GM12878 (cell line): Measurements from ENCODE around the gene MAP2K2. TPM values are rescaled to one million over a fixed set of nuclear protein-coding genes. Genes with fewer than 3 reads are reported as not detected.

Experiments
- EED ChIP-seq: sonication (generic); IDR thresholded peaks from 2 replicates; pipeline ENCODE4 v1.6.1; 2016; ENCODE audit warnings: antibody characterized with exemption, low read depth
- EGR1 ChIP-seq, 2 experiments: IDR thresholded peaks; 1 replicate in 1 of 2; 2 replicates in 1 of 2; pipeline ENCODE4 v1.6.1; 2011 to 2012; ENCODE audit warnings: low read depth in 2 of 2, low read length in 2 of 2, borderline replicate concordance in 1 of 2, mild to moderate bottlenecking in 1 of 2, moderate library complexity in 1 of 2
- IKZF2 ChIP-seq, 2 experiments: fragments of 450-650 bp; IDR thresholded peaks; 2 replicates each; pipeline ENCODE4 v1.6.1; 2017; ENCODE audit warnings: mild to moderate bottlenecking in 2 of 2, moderate library complexity in 2 of 2
- KLF5 ChIP-seq: fragments of 450-650 bp; IDR thresholded peaks from 2 replicates; pipeline ENCODE4 v1.6.1; 2014; ENCODE audit warnings: mild to moderate bottlenecking; ENCODE audit not compliant: partially characterized antibody
- RBBP5 ChIP-seq: fragments of 200-600 bp; sonication (generic); conservative IDR thresholded peaks from 2 replicates; pipeline ENCODE4 v1.6.1; 2016
- polyA plus RNA-seq, 11 experiments: library from polyadenylated mRNA; depleted of rRNA in 4 of 11; unstranded in 6 of 11; stranded (reverse) in 5 of 11; fragments of >200 nt; fragmentation: Nextera tagmentation in 4 of 11; fragmentation: Illumina TruSeq in 1 of 11; extraction: Ambion mirVana in 4 of 11; extraction: Trizol in 1 of 11; gene quantifications; 1 replicate in 1 of 11; 2 replicates in 10 of 11; pipeline versions ENCODE4 v1.2.1 to v1.2.3, GENCODE V29; 2011 to 2016; ENCODE audit warnings: inconsistent platforms in 2 of 11, missing spikeins in 2 of 11, low read depth in 1 of 11
- total RNA-seq, 4 experiments: library from RNA; depleted of rRNA in 3 of 4; stranded (reverse); fragments of >200 nt in 3 of 4; fragmentation: Illumina TruSeq in 1 of 4; extraction: Trizol in 1 of 4; gene quantifications; 2 replicates each; pipeline versions ENCODE4 v1.2.1 to v1.2.3, GENCODE V29; 2013 to 2021
- TF ChIP-seq, protein P1 (sequence below): fragments of 450-650 bp; formaldehyde crosslinking; IDR thresholded peaks from 2 replicates; pipeline ENCODE4 v1.4.0; 2022; ENCODE audit warnings: mild to moderate bottlenecking, moderate library complexity
- TF ChIP-seq, protein P2 (sequence below): fragments of 450-650 bp; IDR thresholded peaks from 2 replicates; pipeline ENCODE4 v1.6.1; 2016; ENCODE audit warnings: mild to moderate bottlenecking
- TF ChIP-seq, protein P3 (sequence below): fragments of 450-650 bp; IDR thresholded peaks from 2 replicates; pipeline ENCODE4 v1.6.1; 2014; ENCODE audit warnings: mild to moderate bottlenecking
- TF ChIP-seq, protein P4 (sequence below): IDR thresholded peaks from 2 replicates; pipeline ENCODE4 v1.6.1; 2011; ENCODE audit warnings: low read depth, mild to moderate bottlenecking, low read length, moderate library complexity, borderline replicate concordance; ENCODE audit errors: extremely low read depth

The MAP2K2 gene
- total and polyA plus RNA-seq, 10 of the 15 experiments (the other 5 are each of a cell fraction or from before 2014, with no cell fraction given): 1.00 to 210 (median 53.5) TPM

DNA sequence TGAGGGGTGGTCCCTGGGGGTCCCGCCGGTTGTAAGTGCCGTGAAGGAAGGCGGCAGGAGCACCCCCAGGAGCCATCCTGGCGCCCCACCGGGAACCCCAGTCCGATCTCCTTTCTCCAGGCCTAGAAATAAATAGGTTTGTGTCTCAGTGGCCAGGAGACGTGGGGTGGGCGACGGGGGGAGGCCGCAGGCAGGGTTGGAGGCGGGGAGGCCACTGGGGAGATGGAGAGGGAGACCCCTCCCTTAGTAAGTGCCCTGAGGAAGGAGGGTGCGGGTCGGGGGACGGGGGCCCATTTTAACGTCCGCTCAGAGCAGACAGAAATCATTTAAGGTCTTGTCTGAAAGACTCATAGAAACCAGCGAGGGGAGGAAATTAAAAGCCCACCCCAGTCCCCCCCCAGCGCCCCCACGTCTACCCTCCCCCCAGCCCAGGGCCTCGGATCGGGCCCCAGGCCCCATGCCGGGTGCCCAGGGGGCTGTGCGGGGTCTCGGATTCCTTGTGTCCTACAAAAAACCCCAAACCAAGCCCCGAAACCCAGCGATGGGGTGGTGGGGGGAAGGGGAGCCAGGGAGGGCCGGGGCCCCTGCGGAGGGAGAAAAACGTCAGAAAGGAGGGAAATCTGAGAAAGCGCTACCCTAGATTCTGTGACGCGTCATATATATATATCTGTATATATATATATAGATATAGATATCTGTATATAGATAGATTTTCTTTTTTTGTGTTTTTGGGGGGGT is 76.8 kb downstream of the MAP2K2 start (continued):
- TF ChIP-seq, protein P1, sequence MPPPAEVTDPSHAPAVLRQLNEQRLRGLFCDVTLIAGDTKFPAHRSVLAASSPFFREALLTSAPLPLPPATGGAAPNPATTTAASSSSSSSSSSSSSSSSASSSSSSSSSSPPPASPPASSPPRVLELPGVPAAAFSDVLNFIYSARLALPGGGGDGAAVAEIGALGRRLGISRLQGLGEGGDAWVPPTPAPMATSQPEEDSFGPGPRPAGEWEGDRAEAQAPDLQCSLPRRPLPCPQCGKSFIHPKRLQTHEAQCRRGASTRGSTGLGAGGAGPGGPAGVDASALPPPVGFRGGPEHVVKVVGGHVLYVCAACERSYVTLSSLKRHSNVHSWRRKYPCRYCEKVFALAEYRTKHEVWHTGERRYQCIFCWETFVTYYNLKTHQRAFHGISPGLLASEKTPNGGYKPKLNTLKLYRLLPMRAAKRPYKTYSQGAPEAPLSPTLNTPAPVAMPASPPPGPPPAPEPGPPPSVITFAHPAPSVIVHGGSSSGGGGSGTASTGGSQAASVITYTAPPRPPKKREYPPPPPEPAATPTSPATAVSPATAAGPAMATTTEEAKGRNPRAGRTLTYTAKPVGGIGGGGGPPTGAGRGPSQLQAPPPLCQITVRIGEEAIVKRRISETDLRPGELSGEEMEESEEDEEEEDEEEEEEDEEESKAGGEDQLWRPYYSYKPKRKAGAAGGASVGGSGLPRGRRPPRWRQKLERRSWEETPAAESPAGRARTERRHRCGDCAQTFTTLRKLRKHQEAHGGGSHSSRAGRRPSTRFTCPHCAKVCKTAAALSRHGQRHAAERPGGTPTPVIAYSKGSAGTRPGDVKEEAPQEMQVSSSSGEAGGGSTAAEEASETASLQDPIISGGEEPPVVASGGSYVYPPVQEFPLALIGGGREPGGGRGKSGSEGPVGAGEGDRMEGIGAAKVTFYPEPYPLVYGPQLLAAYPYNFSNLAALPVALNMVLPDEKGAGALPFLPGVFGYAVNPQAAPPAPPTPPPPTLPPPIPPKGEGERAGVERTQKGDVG (CRISPR knock-in tag): no peak
- no peak for TF ChIP-seq KLF5
- TF ChIP-seq, protein P2, sequence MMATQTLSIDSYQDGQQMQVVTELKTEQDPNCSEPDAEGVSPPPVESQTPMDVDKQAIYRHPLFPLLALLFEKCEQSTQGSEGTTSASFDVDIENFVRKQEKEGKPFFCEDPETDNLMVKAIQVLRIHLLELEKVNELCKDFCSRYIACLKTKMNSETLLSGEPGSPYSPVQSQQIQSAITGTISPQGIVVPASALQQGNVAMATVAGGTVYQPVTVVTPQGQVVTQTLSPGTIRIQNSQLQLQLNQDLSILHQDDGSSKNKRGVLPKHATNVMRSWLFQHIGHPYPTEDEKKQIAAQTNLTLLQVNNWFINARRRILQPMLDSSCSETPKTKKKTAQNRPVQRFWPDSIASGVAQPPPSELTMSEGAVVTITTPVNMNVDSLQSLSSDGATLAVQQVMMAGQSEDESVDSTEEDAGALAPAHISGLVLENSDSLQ: no peak
- TF ChIP-seq RBBP5: no peak
- TF ChIP-seq, protein P3, sequence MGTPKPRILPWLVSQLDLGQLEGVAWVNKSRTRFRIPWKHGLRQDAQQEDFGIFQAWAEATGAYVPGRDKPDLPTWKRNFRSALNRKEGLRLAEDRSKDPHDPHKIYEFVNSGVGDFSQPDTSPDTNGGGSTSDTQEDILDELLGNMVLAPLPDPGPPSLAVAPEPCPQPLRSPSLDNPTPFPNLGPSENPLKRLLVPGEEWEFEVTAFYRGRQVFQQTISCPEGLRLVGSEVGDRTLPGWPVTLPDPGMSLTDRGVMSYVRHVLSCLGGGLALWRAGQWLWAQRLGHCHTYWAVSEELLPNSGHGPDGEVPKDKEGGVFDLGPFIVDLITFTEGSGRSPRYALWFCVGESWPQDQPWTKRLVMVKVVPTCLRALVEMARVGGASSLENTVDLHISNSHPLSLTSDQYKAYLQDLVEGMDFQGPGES: no peak
- TF ChIP-seq IKZF2 (IDR thresholded peaks at IDR 0.05): no peak
- no peak for TF ChIP-seq EGR1 (IDR thresholded peaks at IDR 0.05; ENCODE audit: borderline replicate concordance in 1 of 2, low read depth in 2 of 2, low read length in 2 of 2)
- no peak for TF ChIP-seq EED
- TF ChIP-seq, protein P4, sequence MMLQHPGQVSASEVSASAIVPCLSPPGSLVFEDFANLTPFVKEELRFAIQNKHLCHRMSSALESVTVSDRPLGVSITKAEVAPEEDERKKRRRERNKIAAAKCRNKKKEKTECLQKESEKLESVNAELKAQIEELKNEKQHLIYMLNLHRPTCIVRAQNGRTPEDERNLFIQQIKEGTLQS: no peak
